ENCODE data around the gene CLTB.
A peak's percentile ranks its signal among the peaks of the same experiment; 100 is the strongest.

Gene CLTB

DNA sequence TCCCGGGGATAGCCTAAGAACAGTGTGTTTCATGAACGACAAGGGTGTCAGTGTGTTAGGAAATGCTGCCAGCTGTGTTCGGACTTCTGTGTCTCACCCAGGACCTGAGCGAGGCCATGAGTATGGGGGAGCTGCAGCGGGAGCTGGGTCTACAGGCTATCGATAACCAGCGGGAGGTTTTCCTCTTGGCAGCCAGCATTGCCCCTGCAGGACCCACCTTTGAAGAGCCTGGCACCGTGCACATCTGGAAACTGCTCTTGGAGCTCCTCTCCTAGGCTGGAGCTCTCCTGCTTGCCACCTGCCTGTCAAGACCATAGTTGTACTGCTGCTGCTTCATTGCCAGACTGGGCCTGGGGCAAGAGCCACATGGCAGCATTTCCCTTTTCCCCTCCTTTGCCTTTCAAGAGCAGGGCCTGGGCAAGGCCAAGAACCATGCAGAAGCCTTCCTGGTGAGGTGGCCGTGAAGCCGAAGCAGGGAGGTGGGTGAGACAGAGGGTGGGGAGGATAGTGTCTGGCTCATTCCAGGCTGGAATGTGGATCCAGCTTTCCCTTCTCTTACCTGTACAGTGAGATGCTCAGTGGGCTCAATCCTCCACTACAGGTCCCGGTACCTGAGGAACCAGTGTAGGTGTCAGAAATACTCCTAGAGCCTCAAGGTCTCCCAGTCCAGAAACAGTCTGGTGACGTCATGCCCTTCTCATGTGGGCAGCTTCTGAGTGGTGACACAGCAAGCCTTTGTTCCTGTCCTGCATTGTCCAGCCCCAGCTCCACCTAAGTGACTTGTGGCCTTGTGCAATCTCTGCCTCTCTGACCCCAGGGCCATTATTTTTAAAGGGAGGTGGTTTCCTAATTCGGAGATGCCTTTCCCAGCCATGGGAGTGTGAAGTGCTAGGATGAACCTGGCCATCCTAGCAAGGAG is 44.5 kb downstream of the CLTB start:
- POLR2A ChIA-PET = no interaction called here
- H3K4me3 ChIP-seq (ENCODE audit: low read depth, low read length) = no peak overlapping the region
- TF ChIP-seq, protein P1, sequence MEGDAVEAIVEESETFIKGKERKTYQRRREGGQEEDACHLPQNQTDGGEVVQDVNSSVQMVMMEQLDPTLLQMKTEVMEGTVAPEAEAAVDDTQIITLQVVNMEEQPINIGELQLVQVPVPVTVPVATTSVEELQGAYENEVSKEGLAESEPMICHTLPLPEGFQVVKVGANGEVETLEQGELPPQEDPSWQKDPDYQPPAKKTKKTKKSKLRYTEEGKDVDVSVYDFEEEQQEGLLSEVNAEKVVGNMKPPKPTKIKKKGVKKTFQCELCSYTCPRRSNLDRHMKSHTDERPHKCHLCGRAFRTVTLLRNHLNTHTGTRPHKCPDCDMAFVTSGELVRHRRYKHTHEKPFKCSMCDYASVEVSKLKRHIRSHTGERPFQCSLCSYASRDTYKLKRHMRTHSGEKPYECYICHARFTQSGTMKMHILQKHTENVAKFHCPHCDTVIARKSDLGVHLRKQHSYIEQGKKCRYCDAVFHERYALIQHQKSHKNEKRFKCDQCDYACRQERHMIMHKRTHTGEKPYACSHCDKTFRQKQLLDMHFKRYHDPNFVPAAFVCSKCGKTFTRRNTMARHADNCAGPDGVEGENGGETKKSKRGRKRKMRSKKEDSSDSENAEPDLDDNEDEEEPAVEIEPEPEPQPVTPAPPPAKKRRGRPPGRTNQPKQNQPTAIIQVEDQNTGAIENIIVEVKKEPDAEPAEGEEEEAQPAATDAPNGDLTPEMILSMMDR (IDR thresholded peaks at IDR 0.05; ENCODE audit: insufficient read depth, low read length, missing control alignments) = no peak
- CTCF ChIA-PET = no interaction called here
- DNase-seq (ENCODE audit: low read depth, low spot score) = no peak

DNA sequence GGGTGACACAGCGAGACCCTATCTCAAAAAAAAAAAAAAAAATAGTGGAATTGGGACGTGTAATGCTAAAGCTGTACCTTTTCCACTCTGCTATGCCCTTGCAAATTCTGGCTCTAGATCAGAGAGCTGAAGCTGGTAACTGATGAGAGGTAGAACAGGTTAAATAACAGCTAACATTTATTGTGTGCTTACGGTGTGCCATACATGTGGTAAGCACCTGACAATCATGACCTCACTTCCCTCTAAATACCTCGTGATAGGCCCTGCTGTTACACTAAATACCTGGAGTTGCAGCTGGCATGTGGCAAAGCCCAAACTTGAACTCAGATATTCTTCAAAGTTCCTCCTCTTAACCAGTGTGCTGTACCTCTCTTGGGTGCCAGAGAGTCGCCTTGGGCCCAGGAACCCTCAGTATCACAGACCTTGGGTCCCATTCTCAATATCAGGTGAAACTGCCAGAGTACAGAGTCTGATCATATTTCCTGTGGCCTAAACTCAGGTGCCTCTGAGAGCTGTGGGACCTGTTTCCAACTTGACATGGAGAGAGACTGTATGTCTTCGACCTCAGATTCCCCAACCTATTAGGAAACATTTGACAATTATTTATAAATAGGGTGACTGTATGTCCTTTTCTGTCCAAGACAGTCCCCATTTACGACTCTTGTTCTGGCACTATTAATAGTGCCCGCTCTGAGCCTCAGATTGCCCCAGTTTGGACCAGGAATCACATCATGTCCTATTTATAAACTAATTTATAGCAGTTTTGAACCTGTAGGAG is 46.2 kb downstream of the CLTB start:
- ChIA-PET CTCF (no interaction called here), POLR2A (no interaction called here)
- TF ChIP-seq, protein P1 (IDR thresholded peaks at IDR 0.05; ENCODE audit: insufficient read depth, low read length, missing control alignments) = no peak
- H3K4me3 ChIP-seq (ENCODE audit: low read depth, low read length) = no peak overlapping the region
- no peak for DNase-seq (ENCODE audit: low read depth, low spot score)

DNA sequence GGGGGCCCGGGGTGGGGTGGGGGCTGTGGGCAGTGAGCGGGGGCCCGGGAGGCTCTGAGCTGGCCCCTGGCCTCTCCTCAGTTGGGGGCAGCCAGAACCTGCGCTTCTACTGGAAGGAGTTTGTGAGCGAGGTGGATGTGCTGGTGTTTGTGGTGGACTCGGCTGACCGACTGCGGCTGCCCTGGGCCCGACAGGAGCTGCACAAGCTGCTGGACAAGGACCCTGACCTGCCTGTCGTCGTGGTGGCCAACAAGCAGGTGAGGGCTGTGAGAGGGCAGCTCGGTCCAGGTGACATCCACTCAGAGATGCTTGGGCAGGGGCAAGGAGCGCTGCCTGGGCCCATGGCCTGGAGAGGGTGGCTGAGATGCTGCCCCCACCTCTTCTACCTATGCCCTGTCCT is 47.6 kb downstream of the CLTB start:
- DNase-seq (ENCODE audit: low read depth, low spot score) = no peak
- no peak overlapping the region for H3K4me3 ChIP-seq (ENCODE audit: low read depth, low read length)
- CTCF ChIA-PET = interaction anchor here (1.2 to 1.5 kb wide), 2 partner anchors 19 to 80 kb away, joined by 3 to 4 read pairs; partner anchors contain the start of genes FAF2 and NOP16
- POLR2A ChIA-PET = interaction anchor here (0.7 kb wide), 1 partner anchor 20 kb away, joined by 4 read pairs; the partner anchor contains the start of genes HIGD2A and NOP16
- TF ChIP-seq, protein P1 (IDR thresholded peaks at IDR 0.05; ENCODE audit: insufficient read depth, low read length, missing control alignments) = no peak

DNA sequence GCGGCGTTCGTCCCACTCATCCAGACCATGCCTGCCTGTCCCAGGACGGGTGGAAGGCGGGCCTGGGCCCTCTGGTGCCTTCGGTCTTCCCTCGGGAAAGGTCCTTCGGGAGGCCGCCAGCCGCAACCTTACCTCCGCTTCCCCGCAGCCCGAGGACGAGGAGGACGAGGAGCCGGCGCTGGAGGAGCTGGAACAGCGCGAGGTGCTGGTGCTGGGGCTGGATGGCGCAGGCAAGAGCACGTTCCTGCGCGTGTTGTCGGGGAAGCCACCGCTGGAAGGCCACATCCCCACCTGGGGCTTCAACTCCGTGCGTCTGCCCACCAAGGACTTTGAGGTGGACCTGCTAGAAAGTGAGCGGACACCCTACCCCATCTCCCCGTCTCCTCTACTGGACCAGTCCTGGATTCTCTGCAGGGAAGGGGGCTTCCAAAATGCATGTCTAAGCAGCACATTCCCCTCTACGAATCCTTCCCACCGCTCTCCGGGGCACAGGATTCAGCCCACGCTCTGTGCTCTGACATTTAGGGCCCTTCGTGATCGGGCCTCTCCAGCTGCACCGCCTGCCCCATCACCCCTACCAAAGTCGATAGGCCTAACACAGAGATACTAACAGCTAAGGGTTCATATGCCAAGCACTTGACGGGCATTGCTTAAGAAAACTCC is 50.0 kb downstream of the CLTB start:
- H3K4me3 ChIP-seq (ENCODE audit: low read depth, low read length) = peak overlapping the region; percentile 70
- no peak for DNase-seq (ENCODE audit: low read depth, low spot score)
- TF ChIP-seq, protein P1 (IDR thresholded peaks at IDR 0.05; ENCODE audit: insufficient read depth, low read length, missing control alignments) = no peak
- ChIA-PET POLR2A (interaction anchor here (1.6 kb wide), 1 partner anchor 14 kb away, joined by 5 read pairs; no protein-coding TSS in a partner anchor), CTCF (no interaction called here)

DNA sequence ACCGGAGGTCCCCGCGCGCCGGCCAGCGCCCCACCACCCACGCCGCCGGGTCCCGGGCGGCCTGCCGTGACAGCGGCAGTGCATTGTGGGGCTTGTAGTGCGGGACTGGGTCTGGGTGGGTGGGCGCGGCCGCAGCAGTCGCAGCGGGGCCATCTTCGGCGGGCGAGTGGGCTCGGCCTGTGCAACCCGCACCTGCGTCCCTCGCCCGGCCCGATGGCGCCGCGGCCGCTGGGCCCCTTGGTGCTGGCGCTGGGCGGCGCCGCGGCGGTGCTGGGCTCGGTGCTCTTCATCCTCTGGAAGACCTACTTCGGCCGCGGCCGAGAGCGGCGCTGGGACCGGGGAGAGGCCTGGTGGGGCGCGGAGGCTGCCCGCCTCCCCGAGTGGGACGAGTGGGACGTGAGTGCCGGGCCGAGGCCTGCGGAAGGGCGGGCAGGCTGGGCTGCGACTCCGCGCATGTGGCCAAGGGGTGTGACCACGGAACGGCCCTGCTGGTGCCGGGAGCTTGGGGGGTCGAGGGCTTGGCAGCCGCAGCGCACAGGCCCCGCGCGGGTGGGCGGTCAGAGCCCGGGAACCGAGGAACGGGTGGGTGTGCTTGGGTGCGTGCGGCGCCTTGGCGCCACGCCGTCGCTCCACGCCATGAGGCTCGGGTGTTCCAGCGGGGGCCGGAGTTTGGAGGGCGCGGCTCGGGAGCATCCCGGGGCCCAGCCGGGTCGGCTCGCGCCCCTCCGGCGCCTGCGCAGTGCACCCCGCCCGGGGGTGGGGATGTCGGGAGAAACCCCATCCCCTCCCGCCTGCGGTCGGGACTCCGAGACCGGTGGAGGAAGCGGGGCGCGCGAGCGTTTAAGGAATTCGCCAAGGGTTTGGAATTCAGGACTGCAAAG is 50.7 kb downstream of the CLTB start, which contains the start of gene ARL10:
Gene ARL10 (plus strand): TSS at position 137 of the 881 bp plus-strand sequence. CDS start 77 bp downstream, at position 214.
- ChIA-PET POLR2A (interaction anchor here (1.6 kb wide), 1 partner anchor 13 kb away, joined by 5 read pairs; no protein-coding TSS in a partner anchor), CTCF (no interaction called here)
- no peak for DNase-seq (ENCODE audit: low read depth, low spot score)
- TF ChIP-seq, protein P1 (IDR thresholded peaks at IDR 0.05; ENCODE audit: insufficient read depth, low read length, missing control alignments) = no peak
- H3K4me3 ChIP-seq (ENCODE audit: low read depth, low read length) = peak within 1 kb of the TSS; percentile 70

Data from AG04449 (cell line).